ENCODE data around the gene GNA15. TPM values are rescaled to one million over a fixed set of nuclear protein-coding genes. Genes with fewer than 3 reads are reported as not detected.
A peak's percentile ranks its signal among the peaks of the same experiment; 100 is the strongest.

Gene GNA15
- total RNA-seq, 3 donors from 2014 or later (not counting 1 experiment from before 2014, with no cell fraction given), result 3.9 to 10.4 (median 8.4) TPM

GRCh38 chr19:3136684-3137055, 837 bp downstream of the GNA15 start:
- H3K27ac ChIP-seq (ENCODE audit: low read length), result no peak overlapping the region
- H3K36me3 ChIP-seq (ENCODE audit: control insufficient read depth, insufficient read depth, low read length), result no peaks in the 10 kb centered on the region
- intact Hi-C loops (cut with micrococcal nuclease), result no loop called here
- no peak for TF ChIP-seq CTCF (IDR thresholded peaks at IDR 0.05)
- peak overlapping the region; percentile 35 for H3K4me3 ChIP-seq (ENCODE audit: low read length)
- H3K4me1 Mint-ChIP-seq, result peaks cover 12 to 23% of the 10 kb centered on the region in 2 donors
- no peak overlapping the region for H3K4me3 Mint-ChIP-seq
- 26% methylated on average over 16 of the region's 16 CpGs for WGBS (ENCODE audit: insufficient coverage)
- H3K27me3 Mint-ChIP-seq (ENCODE audit: low read depth in 2 of 2), result peaks cover 8 to 10% of the 10 kb centered on the region in 2 donors
- H3K27me3 ChIP-seq (ENCODE audit: control insufficient read depth, insufficient read depth, low read length), result peaks cover 2% of the 10 kb centered on the region
- ATAC-seq, result no peak
- no peaks in the 10 kb centered on the region for H3K9me3 ChIP-seq (ENCODE audit: control insufficient read depth, insufficient read depth, low read length)
- H3K9me3 Mint-ChIP-seq, result peaks cover 0 to 6% of the 10 kb centered on the region in 2 donors
- no peak overlapping the region for H3K27ac Mint-ChIP-seq
- DNase-seq, result no peak
- H3K4me1 ChIP-seq (ENCODE audit: control insufficient read depth, insufficient read depth, low read length), result peaks cover 40% of the 10 kb centered on the region
- H3K36me3 Mint-ChIP-seq, result no peaks in the 10 kb centered on the region

- no peak for ATAC-seq
- H3K4me3 ChIP-seq (ENCODE audit: low read length), result no peak overlapping the region
- H3K4me1 ChIP-seq (ENCODE audit: control insufficient read depth, insufficient read depth, low read length), result peaks cover 44% of the 10 kb centered on the region
- Mint-ChIP-seq H3K4me1 (peaks cover 12 to 23% of the 10 kb centered on the region in 2 donors), H3K27ac (no peak overlapping the region), H3K27me3 (ENCODE audit: low read depth in 2 of 2) (peaks cover 8 to 10% of the 10 kb centered on the region in 2 donors), H3K36me3 (no peaks in the 10 kb centered on the region), H3K9me3 (peaks cover 0 to 6% of the 10 kb centered on the region in 2 donors), H3K4me3 (no peak overlapping the region)
- no peaks in the 10 kb centered on the region for H3K36me3 ChIP-seq (ENCODE audit: control insufficient read depth, insufficient read depth, low read length)
- no peak for TF ChIP-seq CTCF (IDR thresholded peaks at IDR 0.05)
- H3K27ac ChIP-seq (ENCODE audit: low read length), result no peak overlapping the region
- DNase-seq, result no peak
- WGBS (ENCODE audit: insufficient coverage), result 58% methylated on average over 7 of the region's 7 CpGs
- intact Hi-C loops (cut with micrococcal nuclease), result no loop called here
- H3K9me3 ChIP-seq (ENCODE audit: control insufficient read depth, insufficient read depth, low read length), result no peaks in the 10 kb centered on the region
- peaks cover 2% of the 10 kb centered on the region for H3K27me3 ChIP-seq (ENCODE audit: control insufficient read depth, insufficient read depth, low read length)
These were observed 1.3 kb downstream of the GNA15 start for GRCh38 chr19:3137119-3137518.

GRCh38 chr19:3138268-3138667, 2.4 kb downstream of the GNA15 start:
- Histone ChIP-seq H3K9me3 (ENCODE audit: control insufficient read depth, insufficient read depth, low read length) (no peaks in the 10 kb centered on the region), H3K27me3 (ENCODE audit: control insufficient read depth, insufficient read depth, low read length) (peaks cover 2% of the 10 kb centered on the region), H3K27ac (ENCODE audit: low read length) (no peak overlapping the region), H3K4me3 (ENCODE audit: low read length) (no peak overlapping the region), H3K36me3 (ENCODE audit: control insufficient read depth, insufficient read depth, low read length) (no peaks in the 10 kb centered on the region), H3K4me1 (ENCODE audit: control insufficient read depth, insufficient read depth, low read length) (peaks cover 40% of the 10 kb centered on the region)
- Mint-ChIP-seq H3K27ac (no peak overlapping the region), H3K4me3 (no peak overlapping the region), H3K4me1 (peaks cover 6 to 16% of the 10 kb centered on the region in 2 donors), H3K36me3 (no peaks in the 10 kb centered on the region), H3K27me3 (ENCODE audit: low read depth in 2 of 2) (peaks cover 8 to 10% of the 10 kb centered on the region in 2 donors), H3K9me3 (peaks cover 0 to 6% of the 10 kb centered on the region in 2 donors)
- no peak for TF ChIP-seq CTCF (IDR thresholded peaks at IDR 0.05)
- whole genome bisulfite sequencing (ENCODE audit: insufficient coverage), result 65% methylated on average over 13 of the region's 15 CpGs
- ATAC-seq, result no peak
- intact Hi-C loops (cut with micrococcal nuclease), result no loop called here
- DNase-seq, result no peak

GRCh38 chr19:3140667-3141038, 4.8 kb downstream of the GNA15 start:
- no peak overlapping the region for H3K27ac ChIP-seq (ENCODE audit: low read length)
- no peak overlapping the region for H3K4me3 ChIP-seq (ENCODE audit: low read length)
- Mint-ChIP-seq H3K27ac (no peak overlapping the region), H3K4me3 (no peak overlapping the region), H3K4me1 (peaks cover 0 to 8% of the 10 kb centered on the region in 2 donors), H3K9me3 (peaks cover 0 to 6% of the 10 kb centered on the region in 2 donors), H3K36me3 (no peaks in the 10 kb centered on the region), H3K27me3 (ENCODE audit: low read depth in 2 of 2) (peaks cover 8 to 10% of the 10 kb centered on the region in 2 donors)
- ATAC-seq (peak in 1 of 3 donors; percentile 21), DNase-seq (peak in 1 of 2 donors; percentile 39)
- H3K9me3 ChIP-seq (ENCODE audit: control insufficient read depth, insufficient read depth, low read length), result no peaks in the 10 kb centered on the region
- no peaks in the 10 kb centered on the region for H3K36me3 ChIP-seq (ENCODE audit: control insufficient read depth, insufficient read depth, low read length)
- peaks cover 30% of the 10 kb centered on the region for H3K4me1 ChIP-seq (ENCODE audit: control insufficient read depth, insufficient read depth, low read length)
- H3K27me3 ChIP-seq (ENCODE audit: control insufficient read depth, insufficient read depth, low read length), result peaks cover 2% of the 10 kb centered on the region
- no peak for TF ChIP-seq CTCF (IDR thresholded peaks at IDR 0.05)
- intact Hi-C loops (cut with micrococcal nuclease), result no loop called here

Data from natural killer cell (primary cell).